ENCODE results near the gene PARP15.
A peak's percentile ranks its signal among the peaks of the same experiment; 100 is the strongest.
"Not testable (repeated sequence)": the region's sequence is repeated elsewhere in the genome, so short reads cannot be mapped to it uniquely, and the experiment has no call there.

PARP15 gene

DNA sequence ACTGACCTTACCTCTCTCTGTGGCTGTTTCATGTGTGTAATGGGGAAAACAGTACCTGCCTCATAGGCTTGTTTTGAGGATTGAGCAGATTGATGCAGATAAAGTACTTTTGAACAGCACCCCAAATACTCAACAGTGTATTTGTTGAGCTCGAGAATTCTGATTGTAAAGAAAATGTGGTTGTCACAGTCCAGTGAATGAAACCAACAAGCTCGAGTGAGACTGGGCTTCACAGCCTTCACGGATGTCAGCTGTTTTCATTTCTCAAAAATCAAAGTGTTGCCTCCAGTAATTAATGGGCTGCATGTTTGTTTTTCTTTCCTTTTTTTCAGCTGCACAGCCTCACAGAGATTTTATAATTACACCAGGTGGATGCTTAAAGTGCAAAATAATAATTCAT, 43.7 kb downstream of the PARP15 start:
- no peak for DNase-seq

DNA sequence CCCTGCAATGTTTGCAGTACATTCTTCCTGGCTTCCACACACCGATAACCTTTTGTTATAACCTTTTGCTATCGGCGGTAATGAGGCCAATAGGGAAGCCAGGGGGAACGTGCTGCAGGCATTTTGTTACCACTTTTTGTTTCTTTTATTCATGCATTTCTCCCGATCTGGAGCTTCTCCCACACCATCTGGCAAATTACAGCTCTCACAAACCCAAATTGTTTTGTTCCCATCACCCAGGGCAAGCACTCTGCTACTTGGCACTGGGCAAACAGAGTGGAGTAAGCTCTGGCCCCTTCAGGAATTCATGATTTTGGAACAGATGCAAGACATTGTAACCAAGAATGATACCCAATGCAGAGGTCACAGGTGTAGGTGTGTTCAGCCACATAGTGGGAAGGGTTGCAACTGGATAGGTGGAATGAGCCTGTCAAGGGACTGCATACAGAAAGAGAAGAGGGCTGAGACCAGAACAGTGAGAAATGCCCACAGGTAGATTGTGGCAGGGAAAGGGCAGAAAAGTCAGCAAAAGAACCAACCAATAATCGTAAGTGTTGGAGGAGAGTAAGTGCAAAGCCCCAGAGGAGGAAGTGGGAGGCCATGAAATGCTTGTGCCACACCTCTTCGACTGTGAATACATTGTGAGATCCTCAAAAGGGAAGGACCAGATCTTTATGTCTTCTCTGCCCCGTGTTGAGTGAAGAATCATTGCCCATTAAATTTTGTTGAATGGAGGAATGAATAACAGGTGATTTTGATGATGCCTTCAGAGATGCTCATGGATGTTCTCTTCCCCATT, 45.8 kb downstream of the PARP15 start:
- no peak for DNase-seq

DNA sequence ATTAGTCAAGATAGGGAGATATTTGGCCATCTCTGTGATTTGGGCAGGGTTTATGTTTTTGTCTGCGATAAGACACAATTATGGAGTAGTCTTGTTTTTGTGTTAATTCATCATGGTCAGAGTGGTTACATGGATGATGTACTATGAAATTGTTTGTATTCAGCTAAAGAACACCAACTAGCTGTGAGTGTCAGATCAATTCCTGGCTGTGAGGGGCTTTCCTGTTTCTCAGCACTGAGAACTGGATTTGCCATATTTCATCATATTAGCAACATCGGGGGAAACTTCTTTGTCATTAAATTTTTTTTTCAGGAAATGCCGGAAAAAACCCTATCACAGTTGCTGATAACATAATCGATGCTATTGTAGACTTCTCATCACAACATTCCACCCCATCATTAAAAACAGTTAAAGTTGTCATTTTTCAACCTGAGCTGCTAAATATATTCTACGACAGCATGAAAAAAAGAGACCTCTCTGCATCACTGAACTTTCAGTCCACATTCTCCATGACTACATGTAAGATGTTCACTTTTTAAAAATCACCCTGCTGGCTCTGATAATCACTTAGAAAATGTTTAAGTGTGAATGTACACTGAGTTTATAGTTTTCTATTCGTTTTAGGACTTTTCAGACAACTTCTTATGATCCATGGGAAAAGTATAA, 49.2 kb downstream of the PARP15 start:
- DNase-seq = no peak

DNA sequence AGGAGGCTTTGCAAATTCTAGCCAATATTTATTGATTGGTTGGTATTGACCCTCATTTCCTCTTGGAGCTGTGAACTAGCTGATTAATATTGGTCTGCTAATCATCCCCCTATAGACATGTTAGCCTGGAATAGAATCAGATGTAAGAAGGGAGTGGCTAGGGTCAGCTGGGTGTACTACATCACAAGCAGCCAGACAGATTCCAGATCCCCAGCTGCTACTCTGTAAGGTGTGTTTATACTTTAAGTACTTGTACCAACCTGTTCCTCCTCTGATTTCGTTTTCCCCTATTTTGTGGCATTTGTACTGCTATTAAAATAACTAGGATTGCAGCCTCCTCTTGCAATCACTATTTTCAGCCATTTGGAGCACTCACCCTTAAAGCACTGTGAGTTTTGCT, 49.9 kb downstream of the PARP15 start:
- DNase-seq = no peak

DNA sequence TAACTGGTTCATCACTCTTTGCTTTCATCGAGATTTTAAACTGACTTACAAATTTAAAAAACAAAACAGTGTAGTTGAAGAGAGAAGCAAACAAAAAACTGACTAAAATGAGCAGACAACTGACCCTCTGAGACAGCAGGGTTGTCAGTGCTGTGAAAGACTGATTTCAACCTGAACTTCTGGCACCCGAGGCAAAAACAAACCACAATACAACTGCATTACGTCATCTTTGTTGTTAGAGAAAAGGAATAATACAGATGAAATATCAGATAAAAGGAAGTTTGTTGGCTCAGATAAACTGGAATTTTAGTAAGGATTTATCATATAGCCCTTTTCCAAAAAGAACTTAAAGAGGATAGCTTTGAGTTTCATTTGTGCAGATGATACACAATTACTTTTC, 51.1 kb downstream of the PARP15 start:
- no peak for DNase-seq

- DNase-seq = no peak
Observed at GRCh38 chr3:122629763-122630162, 52.3 kb downstream of the PARP15 start.

DNA sequence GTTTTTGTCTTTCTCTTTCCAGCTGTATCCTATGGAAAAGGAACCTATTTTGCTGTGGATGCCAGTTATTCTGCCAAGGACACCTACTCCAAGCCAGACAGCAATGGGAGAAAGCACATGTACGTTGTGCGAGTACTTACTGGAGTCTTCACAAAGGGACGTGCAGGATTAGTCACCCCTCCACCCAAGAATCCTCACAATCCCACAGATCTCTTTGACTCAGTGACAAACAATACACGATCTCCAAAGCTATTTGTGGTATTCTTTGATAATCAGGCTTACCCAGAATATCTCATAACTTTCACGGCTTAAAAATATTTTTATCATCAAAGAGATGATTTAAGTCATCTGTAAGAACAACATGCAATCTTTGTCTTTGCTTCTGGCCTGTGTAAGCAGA, 58.3 kb downstream of the PARP15 start:
- no peak for DNase-seq

GRCh38 chr3:122636697-122637096, 59.2 kb downstream of the PARP15 start:
- DNase-seq = no peak

- no peak for DNase-seq
Observed at GRCh38 chr3:122640437-122640999, 63.1 kb downstream of the PARP15 start.

GRCh38 chr3:122642935-122643334, 65.5 kb downstream of the PARP15 start:
- DNase-seq = no peak

- DNase-seq = no peak
Observed at GRCh38 chr3:122646146-122646988, 68.9 kb downstream of the PARP15 start.

GRCh38 chr3:122651233-122651907, 73.9 kb downstream of the PARP15 start:
- not testable (repeated sequence) for DNase-seq

GRCh38 chr3:122651962-122652361, 74.5 kb downstream of the PARP15 start:
- not testable (repeated sequence) for DNase-seq

- not testable (repeated sequence) for DNase-seq
Observed at GRCh38 chr3:122658336-122658735, 80.9 kb downstream of the PARP15 start.

GRCh38 chr3:122660297-122660974, 83.0 kb downstream of the PARP15 start:
- no peak for DNase-seq

DNA sequence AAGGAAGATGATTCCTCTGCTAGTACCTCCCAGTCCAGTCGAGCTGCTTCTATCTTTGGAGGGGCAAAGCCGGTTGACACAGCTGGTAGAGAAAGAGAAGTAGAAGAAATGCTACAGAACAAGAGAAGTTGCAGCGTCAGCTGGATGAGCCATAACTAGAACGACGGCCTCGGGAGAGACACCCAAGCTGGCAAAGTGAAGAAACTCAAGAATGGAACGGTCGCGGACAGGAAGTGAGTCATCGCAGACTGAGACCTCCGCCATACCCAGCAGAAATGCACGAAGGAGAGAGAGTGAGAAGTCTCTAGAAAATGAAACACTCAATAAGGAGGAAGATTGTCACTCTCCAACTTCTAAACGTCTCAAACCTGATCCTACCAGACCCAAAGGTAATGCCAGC, 84.2 kb downstream of the PARP15 start:
- no peak for DNase-seq

DNA sequence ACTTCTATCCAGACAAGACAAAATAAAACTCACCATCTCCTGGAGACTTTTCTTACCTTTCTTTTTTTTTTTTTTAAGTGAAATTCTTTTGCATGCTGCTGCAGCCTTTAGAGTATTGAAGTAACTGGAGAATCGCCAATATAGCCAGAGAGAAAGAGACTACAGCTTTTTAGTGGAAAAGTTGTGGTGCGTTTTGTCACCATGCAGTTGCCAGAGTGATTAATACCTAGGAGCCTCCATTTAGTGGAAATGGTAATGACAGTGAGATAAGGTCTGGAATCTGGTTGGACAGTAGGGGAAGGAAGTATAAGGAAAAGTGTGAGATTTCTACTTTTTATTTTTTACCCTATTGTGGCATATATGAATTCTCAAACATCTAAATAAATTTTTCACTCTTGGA, 85.1 kb downstream of the PARP15 start:
- DNase-seq = no peak

DNA sequence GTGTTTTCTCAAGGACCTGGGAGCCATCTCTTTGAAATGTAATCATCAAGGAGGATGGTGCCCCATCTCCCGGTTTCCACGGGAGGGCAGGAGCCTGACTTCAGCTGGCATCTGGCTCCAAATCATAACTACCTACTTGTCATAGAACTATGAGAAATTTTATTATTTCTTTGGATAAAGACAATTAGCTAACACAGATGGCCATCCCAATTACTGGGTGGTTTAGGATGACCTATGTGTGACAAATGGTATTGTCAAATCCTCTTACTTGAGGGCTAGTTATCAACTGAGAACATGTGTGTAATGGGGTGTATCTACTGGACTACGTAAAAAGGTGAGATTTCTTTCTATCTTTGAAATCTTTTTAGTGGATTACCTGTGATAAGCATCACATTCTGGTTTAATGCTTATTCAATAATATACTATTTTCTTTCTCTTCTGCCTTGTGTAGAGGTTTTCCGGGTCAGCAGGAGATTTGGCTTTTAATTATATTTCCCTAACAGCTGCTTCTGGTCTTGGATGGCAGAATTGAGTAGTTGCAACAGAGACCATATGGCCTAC, 87.9 kb downstream of the PARP15 start:
- DNase-seq = peak; percentile 9

- DNase-seq = peak; percentile 3
Observed at GRCh38 chr3:122665881-122666280, 88.4 kb downstream of the PARP15 start.

DNA sequence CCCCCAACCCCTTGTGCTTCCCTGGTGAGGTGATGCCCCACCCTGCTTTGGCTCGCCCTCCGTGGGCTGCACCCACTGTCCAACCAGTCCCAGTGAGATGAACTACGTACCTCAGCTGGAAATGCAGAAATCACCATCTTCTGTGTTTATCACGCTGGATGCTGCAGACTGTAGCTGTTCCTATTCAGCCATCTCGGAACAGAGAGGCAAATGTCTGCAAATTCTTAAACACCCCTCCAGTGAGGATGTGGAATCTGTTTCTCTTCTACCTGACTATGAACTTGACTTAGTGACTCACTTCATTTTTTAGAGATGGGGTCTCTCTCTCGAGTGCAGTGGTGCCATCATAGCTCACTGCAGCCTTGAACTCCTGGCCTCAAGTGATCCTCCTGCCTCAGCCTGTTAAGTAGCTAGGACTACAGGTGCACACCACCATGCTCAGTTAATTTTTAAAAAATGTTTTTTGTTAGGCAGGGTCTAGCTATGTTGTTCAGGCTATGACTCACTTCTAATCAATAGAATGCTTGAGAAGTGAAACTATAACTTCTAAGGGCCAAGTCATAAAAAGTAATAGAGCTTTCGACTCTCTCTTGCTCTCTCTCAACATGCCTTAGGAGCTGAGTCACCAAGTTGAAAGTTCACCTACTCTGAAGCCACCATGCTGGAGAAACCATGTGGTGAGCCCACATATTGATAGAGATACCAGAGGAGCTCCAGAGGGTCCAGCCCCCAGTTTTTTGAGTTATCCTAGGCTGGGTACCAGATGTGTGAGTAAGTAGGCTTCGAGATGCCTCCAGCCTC, 91.7 kb downstream of the PARP15 start:
- no peak for DNase-seq

- DNase-seq = no peak
Observed at GRCh38 chr3:122671553-122671952, 94.1 kb downstream of the PARP15 start.

Measured in retina (tissue), 1 donor.